Ascending aorta (tissue), 2 donors: ENCODE data around the gene FAM118B. TPM values are rescaled to one million over a fixed set of nuclear protein-coding genes. Genes with fewer than 3 reads are reported as not detected.

Source experiments
- DNase-seq, 2 donors: peaks; one replicate each; pipeline ENCODE4 v3.0.0-alpha.2; 2019; ENCODE audit warnings: low spot score in 2 of 2
- H3K27ac ChIP-seq, 2 donors: fragments of 200-600 bp; sonication (generic); one replicate each; pipeline ENCODE4 v1.5.1; 2016 to 2017; ENCODE audit warnings: mild to moderate bottlenecking in 1 of 2
- H3K27me3 ChIP-seq: fragments of 200-600 bp; sonication (generic); one replicate; pipeline ENCODE4 v1.5.1; 2017
- H3K36me3 ChIP-seq, 2 donors: fragments of 200-600 bp; sonication (generic); one replicate each; pipeline ENCODE4 v1.5.1; 2016
- H3K4me1 ChIP-seq, 2 donors: fragments of 200-600 bp; sonication (generic); one replicate each; pipeline ENCODE4 v1.5.1; 2016 to 2017; ENCODE audit warnings: mild to moderate bottlenecking in 1 of 2
- H3K4me3 ChIP-seq, 2 donors: fragments of 200-600 bp; sonication (generic); one replicate each; pipeline ENCODE4 v1.5.1; 2016 to 2017; ENCODE audit warnings: mild to moderate bottlenecking in 1 of 2
- H3K9me3 ChIP-seq, 2 donors: fragments of 200-600 bp; sonication (generic); one replicate each; pipeline ENCODE4 v1.5.1; 2016
- CTCF ChIP-seq, 3 experiments: fragments of 200-600 bp in 2 of 3; fragments of 450-650 bp in 1 of 3; sonication (generic) in 2 of 3; IDR thresholded peaks; one replicate each; pipeline ENCODE4 v1.5.1; 2016 to 2019; ENCODE audit warnings: antibody characterized with exemption in 3 of 3, mild to moderate bottlenecking in 1 of 3, moderate library complexity in 1 of 3
- intact Hi-C: fragments of 100-400 bp; cut with DNase I; formaldehyde crosslinking; loops from one replicate; pipeline ENCODE4 v1.15.1; 2023
- total RNA-seq: library from RNA; depleted of rRNA; stranded (reverse); fragments of >200 nt; gene quantifications from one replicate; pipeline ENCODE4 v1.1.0, GENCODE V29; 2016

FAM118B gene
- total RNA-seq, 1 donor from 2014 or later = 14.0 TPM

- H3K4me1 ChIP-seq = no peaks in the 10 kb centered on the region
- no peaks in the 10 kb centered on the region for H3K27me3 ChIP-seq
- no peak for TF ChIP-seq CTCF (IDR thresholded peaks at IDR 0.05)
- H3K4me3 ChIP-seq = no peak overlapping the region
- DNase-seq = no peak
- peaks cover 32 to 53% of the 10 kb centered on the region in 2 donors for H3K36me3 ChIP-seq
- intact Hi-C loops = no loop called here
- no peak overlapping the region for H3K27ac ChIP-seq
- no peaks in the 10 kb centered on the region for H3K9me3 ChIP-seq
These were observed 85.4 kb downstream of the FAM118B start for GRCh38 chr11:126297004-126297403.

- intact Hi-C loops = loop anchor here (1.0 to 2.0 kb wide), 3 partner anchors 21 to 111 kb away; partner anchors contain the start of genes SRPRA and TIRAP
- TF ChIP-seq CTCF (IDR thresholded peaks at IDR 0.05) = no peak
- Histone ChIP-seq H3K4me1 (peaks cover 0 to 6% of the 10 kb centered on the region in 2 donors), H3K36me3 (peaks cover 4 to 17% of the 10 kb centered on the region in 2 donors), H3K4me3 (peak within 1 kb of the TSS; percentile 56 to 74), H3K27me3 (no peaks in the 10 kb centered on the region), H3K27ac (peak within 1 kb of the TSS; percentile 80 to 94), H3K9me3 (no peaks in the 10 kb centered on the region)
- DNase-seq = peak; percentile 54 to 94
These were observed 92.3 kb downstream of the FAM118B start, which contains the start of gene DCPS for GRCh38 chr11:126303623-126304456. Gene DCPS (plus strand): TSS chr11:126304060. CDS start chr11:126304081, 21 bp downstream.

- intact Hi-C loops = loop anchor here (1.0 to 2.0 kb wide), 3 partner anchors 21 to 110 kb away; partner anchors contain the start of genes SRPRA and TIRAP
- Histone ChIP-seq H3K4me3 (peak overlapping the region; percentile 56 to 74), H3K27ac (peak overlapping the region; percentile 80 to 94), H3K36me3 (peaks cover 3 to 11% of the 10 kb centered on the region in 2 donors), H3K27me3 (no peaks in the 10 kb centered on the region), H3K4me1 (peaks cover 0 to 6% of the 10 kb centered on the region in 2 donors), H3K9me3 (no peaks in the 10 kb centered on the region)
- TF ChIP-seq CTCF (IDR thresholded peaks at IDR 0.05) = no peak
- DNase-seq = no peak
These were observed 93.0 kb downstream of the FAM118B start for GRCh38 chr11:126304457-126305075.

- Histone ChIP-seq H3K27ac (no peak overlapping the region), H3K27me3 (no peaks in the 10 kb centered on the region), H3K4me1 (peaks cover 0 to 6% of the 10 kb centered on the region in 2 donors)
These were observed 94.1 kb downstream of the FAM118B start for GRCh38 chr11:126305699-126306098.

GRCh38 chr11:126307706-126308105 is 96.1 kb downstream of the FAM118B start:
- Histone ChIP-seq H3K27ac (no peak overlapping the region), H3K9me3 (no peaks in the 10 kb centered on the region), H3K4me3 (no peak overlapping the region), H3K36me3 (peaks cover 3 to 4% of the 10 kb centered on the region in 2 donors), H3K27me3 (no peaks in the 10 kb centered on the region), H3K4me1 (peaks cover 0 to 6% of the 10 kb centered on the region in 2 donors)
- intact Hi-C loops = no loop called here
- no peak for DNase-seq
- peak in 2 of 3 experiments; percentile 15 to 25 for TF ChIP-seq CTCF (IDR thresholded peaks at IDR 0.05)

More at GRCh38 chr11:126305699-126306098, 94.1 kb downstream of the FAM118B start:
- H3K4me3 ChIP-seq = no peak overlapping the region
- no peaks in the 10 kb centered on the region for H3K9me3 ChIP-seq
- intact Hi-C loops = loop anchor here (2.0 kb wide), 1 partner anchor 109 kb away; no protein-coding TSS in a partner anchor
- DNase-seq = no peak
- H3K36me3 ChIP-seq = peaks cover under 1 to 9% of the 10 kb centered on the region in 2 donors
- no peak for TF ChIP-seq CTCF (IDR thresholded peaks at IDR 0.05)
